HEK293 (cell line): ENCODE measurements around the gene BAG2.

Experiments used
- CTCF ChIA-PET: fragments of 350-600 bp; formaldehyde crosslinking; extraction: SDS; loops from one replicate; lab custom pipeline; 2021; ENCODE audit warnings: antibody characterized with exemption; lab: Yijun Ruan, JAX
- POLR2A ChIA-PET: fragments of 300-600 bp; formaldehyde crosslinking; extraction: SDS; loops from one replicate; lab custom pipeline; 2020; ENCODE audit warnings: antibody characterized with exemption, inconsistent platforms; lab: Yijun Ruan, JAX
- H3K27ac ChIP-seq: fragments of 200-500 bp; sonication (Bioruptor generic); 2 replicates; pipeline ENCODE4 v1.5.1; 2014; ENCODE audit warnings: low read depth, low read length, control low read depth, inconsistent platforms; ENCODE audit errors: extremely low read depth
- H3K36me3 ChIP-seq, 2 experiments: fragments of 200-500 bp in 1 of 2; sonication (Bioruptor generic) in 1 of 2; 1 replicate in 1 of 2; 2 replicates in 1 of 2; pipeline ENCODE4 v1.5.1; 2014 to 2017; ENCODE audit warnings: inconsistent platforms in 2 of 2, low read length in 2 of 2; ENCODE audit not compliant: control insufficient read depth in 2 of 2, insufficient read depth in 1 of 2
- H3K4me1 ChIP-seq: fragments of 200-500 bp; sonication (Bioruptor generic); 2 replicates; pipeline ENCODE4 v1.5.1; 2014; ENCODE audit warnings: mild to moderate bottlenecking, low read length, inconsistent platforms; ENCODE audit not compliant: control insufficient read depth, insufficient read depth
- H3K4me3 ChIP-seq: 2 replicates; pipeline ENCODE4 v1.5.1; 2011; ENCODE audit warnings: low read depth, mild to moderate bottlenecking, control low read depth, low read length, moderate library complexity
- H3K9me3 ChIP-seq: fragments of 200-500 bp; sonication (Bioruptor generic); 2 replicates; pipeline ENCODE4 v1.5.1; 2014; ENCODE audit warnings: low read depth, low read length, inconsistent platforms; ENCODE audit not compliant: control insufficient read depth, insufficient read depth
- GLIS1 ChIP-seq: fragments of 450-650 bp; formaldehyde crosslinking; IDR thresholded peaks from 2 replicates; pipeline ENCODE4 v1.5.1; 2016; ENCODE audit warnings: missing biosample characterization, missing genetic modification characterization
- HOXA7 ChIP-seq: sonication (generic); formaldehyde crosslinking; IDR thresholded peaks from 2 replicates; pipeline ENCODE4 v1.8.1; 2022; ENCODE audit warnings: missing genetic modification reagents, borderline replicate concordance
- HOXD13 ChIP-seq: sonication (generic); formaldehyde crosslinking; IDR thresholded peaks from 2 replicates; pipeline ENCODE4 v1.8.0; 2022; ENCODE audit warnings: missing genetic modification reagents, borderline replicate concordance
- KLF1 ChIP-seq: fragments of 450-650 bp; formaldehyde crosslinking; IDR thresholded peaks from 2 replicates; pipeline ENCODE4 v1.5.1; 2016; ENCODE audit warnings: missing biosample characterization, missing genetic modification characterization
- ZBTB20 ChIP-seq: fragments of 450-650 bp; formaldehyde crosslinking; IDR thresholded peaks from 2 replicates; pipeline ENCODE4 v1.5.1; 2016; ENCODE audit warnings: missing biosample characterization, missing genetic modification characterization
- ZBTB7A ChIP-seq: fragments of 450-650 bp; formaldehyde crosslinking; IDR thresholded peaks from 2 replicates; pipeline ENCODE4 v1.5.1; 2016; ENCODE audit warnings: low read depth, missing biosample characterization, missing genetic modification characterization
- ZNF146 ChIP-seq: fragments of 450-650 bp; formaldehyde crosslinking; IDR thresholded peaks from 2 replicates; pipeline ENCODE4 v1.5.1; 2016; ENCODE audit warnings: missing biosample characterization, missing genetic modification characterization
- ZNF302 ChIP-seq: fragments of 450-650 bp; formaldehyde crosslinking; IDR thresholded peaks from 2 replicates; pipeline ENCODE4 v1.5.1; 2016; ENCODE audit warnings: missing biosample characterization, missing genetic modification characterization, low read depth
- ZNF426 ChIP-seq: fragments of 450-650 bp; formaldehyde crosslinking; IDR thresholded peaks from 2 replicates; pipeline ENCODE4 v1.5.1; 2017; ENCODE audit warnings: missing biosample characterization, missing genetic modification characterization, mild to moderate bottlenecking, inconsistent platforms, moderate library complexity
- ZNF473 ChIP-seq: fragments of 450-650 bp; formaldehyde crosslinking; IDR thresholded peaks from 2 replicates; pipeline ENCODE4 v1.5.1; 2017; ENCODE audit warnings: missing biosample characterization, missing genetic modification characterization
- ZNF510 ChIP-seq: fragments of 450-650 bp; formaldehyde crosslinking; IDR thresholded peaks from 2 replicates; pipeline ENCODE4 v1.5.1; 2018; ENCODE audit warnings: mild to moderate bottlenecking, missing genetic modification characterization, missing biosample characterization; ENCODE audit not compliant: insufficient replicate concordance
- ZNF521 ChIP-seq: fragments of 450-650 bp; formaldehyde crosslinking; IDR thresholded peaks from 2 replicates; pipeline ENCODE4 v1.5.1; 2017; ENCODE audit warnings: missing biosample characterization, mild to moderate bottlenecking, missing genetic modification characterization
- ZNF571 ChIP-seq: fragments of 450-650 bp; formaldehyde crosslinking; IDR thresholded peaks from 2 replicates; pipeline ENCODE4 v1.5.0; 2017; ENCODE audit warnings: missing biosample characterization, missing genetic modification characterization
- ZNF623 ChIP-seq: fragments of 450-650 bp; formaldehyde crosslinking; IDR thresholded peaks from 2 replicates; pipeline ENCODE4 v1.5.1; 2016; ENCODE audit warnings: missing biosample characterization, missing genetic modification characterization
- ZNF626 ChIP-seq: fragments of 450-650 bp; sonication (Bioruptor Pico); formaldehyde crosslinking; IDR thresholded peaks from 2 replicates; pipeline ENCODE4 v1.5.1; 2018; ENCODE audit warnings: missing biosample characterization, missing genetic modification characterization, inconsistent platforms
- ZNF654 ChIP-seq: fragments of 450-650 bp; formaldehyde crosslinking; IDR thresholded peaks from 2 replicates; pipeline ENCODE4 v1.5.1; 2016; ENCODE audit warnings: low read depth, missing biosample characterization, missing genetic modification characterization
- ZNF701 ChIP-seq: fragments of 450-650 bp; formaldehyde crosslinking; IDR thresholded peaks from 2 replicates; pipeline ENCODE4 v1.5.1; 2016; ENCODE audit warnings: missing biosample characterization, missing genetic modification characterization
- ZSCAN30 ChIP-seq: fragments of 450-650 bp; IDR thresholded peaks from 2 replicates; pipeline ENCODE4 v1.5.1; 2018; ENCODE audit warnings: missing biosample characterization, mild to moderate bottlenecking, missing genetic modification characterization, moderate library complexity
- TF ChIP-seq, protein P1 (sequence below): fragments of 450-650 bp; formaldehyde crosslinking; IDR thresholded peaks from 2 replicates; pipeline ENCODE4 v1.5.1; 2016; ENCODE audit warnings: missing biosample characterization, missing genetic modification characterization
- TF ChIP-seq, protein P2 (sequence below): fragments of 450-650 bp; formaldehyde crosslinking; IDR thresholded peaks from 2 replicates; pipeline ENCODE4 v1.5.1; 2016; ENCODE audit warnings: missing biosample characterization, missing genetic modification characterization
- TF ChIP-seq, protein P3 (sequence below): fragments of 450-650 bp; formaldehyde crosslinking; IDR thresholded peaks from 2 replicates; pipeline ENCODE4 v1.5.1; 2016; ENCODE audit warnings: missing biosample characterization, missing genetic modification characterization
- TF ChIP-seq, protein P4 (sequence below): fragments of 450-650 bp; formaldehyde crosslinking; IDR thresholded peaks from 2 replicates; pipeline ENCODE4 v1.5.1; 2016; ENCODE audit warnings: missing biosample characterization, missing genetic modification characterization

BAG2 gene

DNA sequence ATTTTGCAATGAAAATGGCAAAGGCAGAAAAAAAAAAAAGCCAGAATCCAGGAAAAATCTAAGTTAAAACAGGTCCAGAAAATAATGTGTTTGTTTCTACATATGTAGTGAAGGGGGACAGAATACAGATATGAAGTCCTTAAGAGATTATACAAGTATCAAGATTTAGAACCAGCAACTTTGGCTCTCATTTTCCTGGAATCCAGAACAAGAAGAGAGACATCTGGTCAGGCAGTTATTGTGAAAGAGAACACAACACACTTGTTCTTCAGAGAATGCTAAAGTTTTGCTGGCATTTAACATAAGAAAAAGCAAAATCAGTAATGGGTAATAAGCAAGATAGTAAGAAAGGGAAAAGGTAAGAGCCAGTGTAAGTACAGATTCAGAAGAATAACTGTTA lies 21.1 kb downstream of the BAG2 start (continued):
- TF ChIP-seq, protein P1, sequence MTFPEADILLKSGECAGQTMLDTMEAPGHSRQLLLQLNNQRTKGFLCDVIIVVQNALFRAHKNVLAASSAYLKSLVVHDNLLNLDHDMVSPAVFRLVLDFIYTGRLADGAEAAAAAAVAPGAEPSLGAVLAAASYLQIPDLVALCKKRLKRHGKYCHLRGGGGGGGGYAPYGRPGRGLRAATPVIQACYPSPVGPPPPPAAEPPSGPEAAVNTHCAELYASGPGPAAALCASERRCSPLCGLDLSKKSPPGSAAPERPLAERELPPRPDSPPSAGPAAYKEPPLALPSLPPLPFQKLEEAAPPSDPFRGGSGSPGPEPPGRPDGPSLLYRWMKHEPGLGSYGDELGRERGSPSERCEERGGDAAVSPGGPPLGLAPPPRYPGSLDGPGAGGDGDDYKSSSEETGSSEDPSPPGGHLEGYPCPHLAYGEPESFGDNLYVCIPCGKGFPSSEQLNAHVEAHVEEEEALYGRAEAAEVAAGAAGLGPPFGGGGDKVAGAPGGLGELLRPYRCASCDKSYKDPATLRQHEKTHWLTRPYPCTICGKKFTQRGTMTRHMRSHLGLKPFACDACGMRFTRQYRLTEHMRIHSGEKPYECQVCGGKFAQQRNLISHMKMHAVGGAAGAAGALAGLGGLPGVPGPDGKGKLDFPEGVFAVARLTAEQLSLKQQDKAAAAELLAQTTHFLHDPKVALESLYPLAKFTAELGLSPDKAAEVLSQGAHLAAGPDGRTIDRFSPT = no peak
- TF ChIP-seq ZNF521 (tag by site-specific recombination) (no peak), ZNF701 (tag by site-specific recombination) (no peak)

DNA sequence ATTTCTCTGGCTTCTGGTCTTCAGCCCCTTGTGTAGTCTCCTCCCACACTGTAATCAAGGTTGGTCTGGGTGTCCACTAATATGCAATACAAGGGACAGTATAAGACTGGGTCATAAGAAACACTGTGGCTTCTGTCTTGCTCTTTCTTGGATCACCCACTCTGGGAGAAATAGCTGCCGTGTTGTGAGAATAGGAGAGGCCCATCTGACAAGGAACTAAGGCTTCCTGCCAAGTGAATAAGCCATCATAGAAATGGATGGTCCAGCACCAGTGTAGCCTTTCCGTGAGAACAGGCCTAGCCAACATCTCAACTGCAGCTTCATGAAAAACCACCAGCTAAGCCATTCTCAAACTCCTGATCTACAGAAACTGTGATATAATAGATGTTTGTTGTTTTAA lies 23.3 kb downstream of the BAG2 start:
- Histone ChIP-seq H3K27ac (no peak overlapping the region), H3K4me1 (peaks cover 7% of the 10 kb centered on the region), H3K36me3 (peaks cover 20 to 32% of the 10 kb centered on the region in 2 experiments), H3K9me3 (no peaks in the 10 kb centered on the region), H3K4me3 (no peak overlapping the region)
- ChIA-PET CTCF (interaction anchor here (1.1 kb wide), 1 partner anchor 122 kb away, joined by 4 read pairs; no protein-coding TSS in a partner anchor), POLR2A (interaction anchor here (1.5 kb wide), 1 partner anchor 26 kb away, joined by 3 read pairs; no protein-coding TSS in a partner anchor)
- TF ChIP-seq, protein P2, sequence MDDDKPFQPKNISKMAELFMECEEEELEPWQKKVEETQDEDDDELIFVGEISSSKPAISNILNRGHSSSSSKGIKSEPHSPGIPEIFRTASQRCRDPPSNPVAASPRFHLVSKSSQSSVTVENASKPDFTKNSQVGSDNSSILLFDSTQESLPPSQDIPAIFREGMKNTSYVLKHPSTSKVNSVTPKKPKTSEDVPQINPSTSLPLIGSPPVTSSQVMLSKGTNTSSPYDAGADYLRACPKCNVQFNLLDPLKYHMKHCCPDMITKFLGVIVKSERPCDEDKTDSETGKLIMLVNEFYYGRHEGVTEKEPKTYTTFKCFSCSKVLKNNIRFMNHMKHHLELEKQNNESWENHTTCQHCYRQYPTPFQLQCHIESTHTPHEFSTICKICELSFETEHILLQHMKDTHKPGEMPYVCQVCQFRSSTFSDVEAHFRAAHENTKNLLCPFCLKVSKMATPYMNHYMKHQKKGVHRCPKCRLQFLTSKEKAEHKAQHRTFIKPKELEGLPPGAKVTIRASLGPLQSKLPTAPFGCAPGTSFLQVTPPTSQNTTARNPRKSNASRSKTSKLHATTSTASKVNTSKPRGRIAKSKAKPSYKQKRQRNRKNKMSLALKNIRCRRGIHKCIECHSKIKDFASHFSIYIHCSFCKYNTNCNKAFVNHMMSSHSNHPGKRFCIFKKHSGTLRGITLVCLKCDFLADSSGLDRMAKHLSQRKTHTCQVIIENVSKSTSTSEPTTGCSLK (tag by site-specific recombination) = no peak
- no peak for TF ChIP-seq GLIS1
- TF ChIP-seq ZNF626 (tag by site-specific recombination) = no peak
- TF ChIP-seq, protein P3, sequence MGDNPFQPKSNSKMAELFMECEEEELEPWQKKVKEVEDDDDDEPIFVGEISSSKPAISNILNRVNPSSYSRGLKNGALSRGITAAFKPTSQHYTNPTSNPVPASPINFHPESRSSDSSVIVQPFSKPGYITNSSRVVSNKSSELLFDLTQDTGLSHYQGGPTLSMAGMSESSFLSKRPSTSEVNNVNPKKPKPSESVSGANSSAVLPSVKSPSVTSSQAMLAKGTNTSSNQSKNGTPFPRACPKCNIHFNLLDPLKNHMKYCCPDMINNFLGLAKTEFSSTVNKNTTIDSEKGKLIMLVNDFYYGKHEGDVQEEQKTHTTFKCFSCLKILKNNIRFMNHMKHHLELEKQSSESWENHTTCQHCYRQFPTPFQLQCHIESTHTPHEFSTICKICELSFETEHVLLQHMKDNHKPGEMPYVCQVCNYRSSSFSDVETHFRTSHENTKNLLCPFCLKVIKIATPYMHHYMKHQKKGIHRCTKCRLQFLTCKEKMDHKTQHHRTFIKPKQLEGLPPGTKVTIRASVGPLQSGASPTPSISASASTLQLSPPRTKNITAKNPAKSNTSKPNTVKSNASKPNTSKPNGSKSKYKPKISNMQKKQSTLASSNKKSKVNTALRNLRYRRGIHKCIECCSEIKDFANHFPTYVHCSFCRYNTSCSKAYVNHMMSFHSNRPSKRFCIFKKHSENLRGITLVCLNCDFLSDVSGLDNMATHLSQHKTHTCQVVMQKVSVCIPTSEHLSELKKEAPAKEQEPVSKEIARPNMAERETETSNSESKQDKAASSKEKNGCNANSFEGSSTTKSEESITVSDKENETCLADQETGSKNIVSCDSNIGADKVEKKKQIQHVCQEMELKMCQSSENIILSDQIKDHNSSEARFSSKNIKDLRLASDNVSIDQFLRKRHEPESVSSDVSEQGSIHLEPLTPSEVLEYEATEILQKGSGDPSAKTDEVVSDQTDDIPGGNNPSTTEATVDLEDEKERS (tag by site-specific recombination) = no peak
- no peak for TF ChIP-seq ZNF473
- TF ChIP-seq HOXA7 (CRISPR knock-in tag) = no peak
- TF ChIP-seq ZBTB7A (tag by site-specific recombination) = no peak
- TF ChIP-seq ZNF302 (tag by site-specific recombination) = no peak
- no peak for TF ChIP-seq ZNF510 (tag by site-specific recombination)
- no peak for TF ChIP-seq ZNF654
- no peak for TF ChIP-seq KLF1 (tag by site-specific recombination)
- TF ChIP-seq ZBTB20 (tag by site-specific recombination) = no peak
- no peak for TF ChIP-seq ZNF623
- TF ChIP-seq, protein P4, sequence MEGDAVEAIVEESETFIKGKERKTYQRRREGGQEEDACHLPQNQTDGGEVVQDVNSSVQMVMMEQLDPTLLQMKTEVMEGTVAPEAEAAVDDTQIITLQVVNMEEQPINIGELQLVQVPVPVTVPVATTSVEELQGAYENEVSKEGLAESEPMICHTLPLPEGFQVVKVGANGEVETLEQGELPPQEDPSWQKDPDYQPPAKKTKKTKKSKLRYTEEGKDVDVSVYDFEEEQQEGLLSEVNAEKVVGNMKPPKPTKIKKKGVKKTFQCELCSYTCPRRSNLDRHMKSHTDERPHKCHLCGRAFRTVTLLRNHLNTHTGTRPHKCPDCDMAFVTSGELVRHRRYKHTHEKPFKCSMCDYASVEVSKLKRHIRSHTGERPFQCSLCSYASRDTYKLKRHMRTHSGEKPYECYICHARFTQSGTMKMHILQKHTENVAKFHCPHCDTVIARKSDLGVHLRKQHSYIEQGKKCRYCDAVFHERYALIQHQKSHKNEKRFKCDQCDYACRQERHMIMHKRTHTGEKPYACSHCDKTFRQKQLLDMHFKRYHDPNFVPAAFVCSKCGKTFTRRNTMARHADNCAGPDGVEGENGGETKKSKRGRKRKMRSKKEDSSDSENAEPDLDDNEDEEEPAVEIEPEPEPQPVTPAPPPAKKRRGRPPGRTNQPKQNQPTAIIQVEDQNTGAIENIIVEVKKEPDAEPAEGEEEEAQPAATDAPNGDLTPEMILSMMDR = no peak
- no peak for TF ChIP-seq ZNF571 (tag by site-specific recombination)
- no peak for TF ChIP-seq ZNF426 (tag by site-specific recombination)
- no peak for TF ChIP-seq HOXD13 (CRISPR knock-in tag)
- no peak for TF ChIP-seq ZNF146 (tag by site-specific recombination)
- no peak for TF ChIP-seq ZSCAN30 (tag by site-specific recombination)
